Neuron (in vitro differentiated cells): Measurements from ENCODE around the gene HDGFL1.

Experiments
- H2AFZ ChIP-seq: one replicate; pipeline ENCODE4 v1.6.1; 2013; ENCODE audit warnings: low read depth, mild to moderate bottlenecking, inconsistent platforms, low read length, moderate library complexity
- H3K27me3 ChIP-seq: one replicate; pipeline ENCODE4 v1.6.1; 2013; ENCODE audit warnings: low read length; ENCODE audit not compliant: insufficient read depth
- H3K36me3 ChIP-seq: one replicate; pipeline ENCODE4 v1.6.1; 2013; ENCODE audit warnings: low read length; ENCODE audit not compliant: insufficient read depth
- H3K4me1 ChIP-seq: one replicate; pipeline ENCODE4 v1.6.1; 2013; ENCODE audit warnings: low read length; ENCODE audit not compliant: insufficient read depth
- H3K4me3 ChIP-seq: 2 replicates; pipeline ENCODE4 v1.5.1; 2013; ENCODE audit warnings: mild to moderate bottlenecking, low read length, moderate library complexity
- H3K9me3 ChIP-seq: one replicate; pipeline ENCODE4 v1.6.1; 2013; ENCODE audit warnings: low read length

HDGFL1 gene

DNA sequence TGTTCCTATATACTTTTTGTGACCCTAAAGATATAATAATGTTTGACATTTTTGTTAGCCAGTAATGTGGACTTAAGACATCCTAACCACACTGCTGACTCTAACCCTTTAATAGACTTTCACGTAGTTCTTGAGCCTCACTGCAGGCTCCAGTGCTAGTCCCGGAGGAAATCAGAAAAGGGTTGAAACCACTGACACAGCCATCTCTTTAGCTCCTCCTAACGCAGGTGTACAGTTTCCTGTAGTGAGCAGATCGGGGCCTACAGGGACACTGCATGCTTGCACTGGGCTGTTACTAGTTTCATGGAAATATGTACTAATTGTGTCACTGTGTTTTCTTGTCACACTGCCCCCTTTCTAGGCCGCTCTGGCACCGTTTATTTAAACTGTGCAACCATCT lies 512 bp upstream of the HDGFL1 start:
- peaks cover under 1% of the 10 kb centered on the region for H3K4me1 ChIP-seq
- no peaks in the 10 kb centered on the region for H3K27me3 ChIP-seq
- no peaks in the 10 kb centered on the region for H3K9me3 ChIP-seq
- H3K36me3 ChIP-seq, result no peaks in the 10 kb centered on the region
- H2AFZ ChIP-seq, result no peak overlapping the region
- no peak overlapping the region for H3K4me3 ChIP-seq

DNA sequence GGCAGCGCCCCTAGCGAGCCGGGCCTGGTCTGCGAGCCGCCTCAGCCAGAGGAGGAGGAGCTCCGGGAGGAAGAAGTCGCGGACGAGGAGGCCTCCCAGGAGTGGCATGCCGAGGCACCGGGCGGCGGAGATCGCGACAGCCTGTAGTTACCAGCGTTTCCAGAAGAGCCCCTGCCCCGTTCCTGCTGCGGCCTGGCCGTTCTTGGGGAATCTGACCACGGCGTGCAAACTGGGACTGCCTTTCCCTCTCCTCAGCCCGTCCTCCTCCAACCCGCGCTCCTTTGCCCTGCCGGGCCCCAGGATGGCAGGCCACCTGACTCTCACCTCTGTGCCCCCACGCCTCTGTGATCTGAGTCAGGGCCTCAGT lies 802 bp downstream of the HDGFL1 start:
- H3K9me3 ChIP-seq, result no peaks in the 10 kb centered on the region

DNA sequence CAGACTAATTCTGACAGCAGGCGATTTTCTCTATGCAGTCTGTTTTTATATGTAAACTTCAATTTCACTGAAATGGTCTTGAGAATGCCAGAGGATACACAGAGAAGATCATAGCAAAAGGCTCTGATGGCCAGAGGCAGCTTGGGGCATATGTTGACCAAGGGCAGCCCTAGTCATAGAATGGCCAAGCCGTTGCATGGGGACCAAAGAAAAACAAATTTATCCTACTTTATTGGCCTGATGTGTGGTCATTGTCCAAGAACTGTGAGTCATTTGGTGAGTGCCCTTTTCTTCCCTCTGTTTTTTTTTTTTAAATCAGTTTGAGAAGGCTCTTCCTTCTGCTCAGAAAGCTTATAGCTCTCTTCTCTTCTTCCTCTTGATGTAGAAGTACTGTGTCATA lies 5.8 kb downstream of the HDGFL1 start:
- no peaks in the 10 kb centered on the region for H3K36me3 ChIP-seq
- H3K9me3 ChIP-seq, result no peaks in the 10 kb centered on the region
- H2AFZ ChIP-seq, result no peak overlapping the region
- H3K4me3 ChIP-seq, result no peak overlapping the region
- H3K27me3 ChIP-seq, result no peaks in the 10 kb centered on the region
- peaks cover 15% of the 10 kb centered on the region for H3K4me1 ChIP-seq

More for the DNA sequence above, 802 bp downstream of the HDGFL1 start:
- Histone ChIP-seq H3K4me1 (peaks cover 7% of the 10 kb centered on the region), H2AFZ (no peak overlapping the region), H3K4me3 (no peak overlapping the region), H3K36me3 (no peaks in the 10 kb centered on the region), H3K27me3 (no peaks in the 10 kb centered on the region)

DNA sequence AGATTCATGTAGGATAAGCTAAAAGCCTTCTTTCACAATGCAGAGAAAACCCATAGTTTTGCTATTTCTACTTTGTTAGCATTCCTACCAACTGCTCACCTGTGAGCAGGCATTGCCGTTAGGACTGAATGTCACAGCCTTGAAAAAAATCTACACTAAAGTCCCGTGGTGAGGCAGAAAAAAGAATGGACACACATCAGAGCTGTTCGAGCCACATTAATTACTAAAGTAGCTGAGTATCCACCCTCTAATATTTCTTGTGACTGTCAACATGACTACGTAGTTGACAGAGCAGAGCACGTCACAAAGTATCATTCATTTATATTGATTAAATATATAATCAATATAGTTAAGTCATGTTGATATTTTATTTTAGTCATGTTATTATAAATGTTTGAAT lies 10.1 kb downstream of the HDGFL1 start:
- Histone ChIP-seq H3K4me3 (no peak overlapping the region), H3K4me1 (peaks cover 33% of the 10 kb centered on the region), H2AFZ (no peak overlapping the region), H3K9me3 (no peaks in the 10 kb centered on the region), H3K27me3 (no peaks in the 10 kb centered on the region), H3K36me3 (no peaks in the 10 kb centered on the region)

DNA sequence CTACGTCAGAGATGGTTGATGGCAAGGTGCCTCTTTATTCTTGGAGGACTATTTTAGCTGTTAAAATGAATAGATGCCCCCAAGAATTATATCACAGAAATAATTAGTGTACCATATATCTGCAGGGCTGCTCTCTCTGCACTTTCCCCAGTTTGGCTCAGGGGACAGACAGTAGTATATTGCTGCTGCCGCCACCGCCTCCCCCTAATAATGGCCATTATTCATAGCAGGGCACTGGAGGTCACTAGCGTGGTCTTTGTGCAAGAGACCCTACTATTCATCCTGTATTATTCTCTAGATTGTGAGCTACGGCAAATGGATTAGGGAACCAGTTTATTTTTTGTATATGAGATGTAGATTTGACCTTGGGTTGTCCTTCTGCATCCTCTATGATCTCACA lies 11.0 kb downstream of the HDGFL1 start:
- H2AFZ ChIP-seq, result no peak overlapping the region
- no peak overlapping the region for H3K4me3 ChIP-seq
- H3K4me1 ChIP-seq, result peaks cover 41% of the 10 kb centered on the region
- H3K36me3 ChIP-seq, result no peaks in the 10 kb centered on the region
- no peaks in the 10 kb centered on the region for H3K9me3 ChIP-seq
- H3K27me3 ChIP-seq, result no peaks in the 10 kb centered on the region

DNA sequence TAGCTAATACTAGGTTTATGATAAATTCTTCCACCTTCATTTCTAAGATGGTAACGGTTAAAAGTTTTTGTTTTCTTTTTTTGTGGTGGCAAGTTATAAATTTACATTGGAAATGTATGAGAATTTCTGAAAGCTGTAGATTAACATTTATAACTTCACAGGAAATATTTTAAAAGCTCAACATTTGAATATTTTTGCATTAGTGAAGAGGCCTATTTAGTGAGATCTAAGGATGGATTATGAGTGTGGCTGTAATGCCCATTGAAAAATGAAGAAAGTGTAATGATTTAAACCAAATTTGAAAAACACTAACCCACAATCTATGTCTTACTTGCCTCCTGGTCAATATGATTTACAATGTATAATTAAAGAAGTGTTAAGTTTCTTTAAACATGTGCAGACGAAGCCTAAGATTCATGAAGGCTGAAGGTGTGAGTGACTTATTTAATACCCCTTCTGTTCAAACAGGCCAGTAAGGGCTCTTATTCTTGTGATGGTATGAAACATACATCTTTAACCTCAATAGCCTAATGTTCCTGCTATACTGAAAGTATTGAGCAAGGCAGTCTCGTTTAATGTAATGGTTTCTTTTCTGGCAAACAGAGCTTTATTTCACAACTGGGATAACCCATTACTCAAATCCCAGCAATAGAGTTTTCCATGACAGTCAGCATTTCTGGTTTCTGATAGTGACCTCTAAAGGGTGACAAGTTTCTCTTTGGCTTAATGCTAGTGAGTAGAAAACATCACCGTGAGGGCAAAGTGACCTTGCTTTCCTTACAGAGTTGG lies 13.2 kb downstream of the HDGFL1 start:
- no peak overlapping the region for H3K4me3 ChIP-seq
- H3K9me3 ChIP-seq, result no peaks in the 10 kb centered on the region
- H3K27me3 ChIP-seq, result no peaks in the 10 kb centered on the region
- H3K4me1 ChIP-seq, result peaks cover 47% of the 10 kb centered on the region
- no peak overlapping the region for H2AFZ ChIP-seq
- no peaks in the 10 kb centered on the region for H3K36me3 ChIP-seq

DNA sequence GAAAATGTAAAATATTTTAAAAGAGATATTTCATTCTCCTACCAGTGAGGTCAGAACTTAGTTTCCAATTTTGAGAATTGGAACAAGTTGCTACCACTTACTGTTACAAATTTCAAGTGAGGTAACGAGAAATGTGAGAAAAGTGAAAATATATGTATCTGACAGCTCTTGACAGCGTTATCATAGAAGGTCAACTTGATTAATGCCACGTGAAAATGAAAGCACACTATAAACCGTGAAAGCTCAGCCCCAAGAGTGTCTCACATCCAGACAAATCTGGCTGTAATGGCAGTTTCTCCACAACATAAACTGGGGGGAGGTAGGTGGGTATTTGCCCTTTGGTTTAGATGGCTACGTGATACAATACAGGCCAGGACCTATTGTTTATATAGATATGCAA lies 13.9 kb downstream of the HDGFL1 start:
- no peak overlapping the region for H3K4me3 ChIP-seq
- no peaks in the 10 kb centered on the region for H3K9me3 ChIP-seq
- no peak overlapping the region for H2AFZ ChIP-seq
- no peaks in the 10 kb centered on the region for H3K27me3 ChIP-seq
- peaks cover 47% of the 10 kb centered on the region for H3K4me1 ChIP-seq
- no peaks in the 10 kb centered on the region for H3K36me3 ChIP-seq

DNA sequence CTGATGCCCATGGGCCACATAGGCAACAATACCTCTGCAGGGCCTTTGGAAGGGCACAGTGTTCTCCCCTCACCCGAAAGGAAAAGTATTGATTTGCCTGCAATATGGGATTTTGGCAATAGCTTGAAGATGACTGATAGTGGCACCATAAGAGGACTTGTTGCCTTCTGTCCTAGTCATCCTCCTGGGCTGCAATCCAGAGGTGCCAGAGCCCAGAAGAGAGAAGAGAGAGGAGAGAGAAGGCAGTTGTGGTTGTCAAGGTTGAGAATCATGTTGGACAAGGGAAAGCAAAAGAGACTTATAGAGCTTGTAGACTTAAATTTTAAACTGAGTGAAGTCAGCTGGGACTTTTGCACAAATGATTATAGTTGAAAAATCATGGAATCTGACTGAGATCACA lies 14.6 kb downstream of the HDGFL1 start:
- H3K27me3 ChIP-seq, result no peaks in the 10 kb centered on the region
- no peaks in the 10 kb centered on the region for H3K9me3 ChIP-seq
- no peaks in the 10 kb centered on the region for H3K36me3 ChIP-seq
- H3K4me1 ChIP-seq, result peaks cover 47% of the 10 kb centered on the region
- no peak overlapping the region for H2AFZ ChIP-seq
- H3K4me3 ChIP-seq, result no peak overlapping the region

DNA sequence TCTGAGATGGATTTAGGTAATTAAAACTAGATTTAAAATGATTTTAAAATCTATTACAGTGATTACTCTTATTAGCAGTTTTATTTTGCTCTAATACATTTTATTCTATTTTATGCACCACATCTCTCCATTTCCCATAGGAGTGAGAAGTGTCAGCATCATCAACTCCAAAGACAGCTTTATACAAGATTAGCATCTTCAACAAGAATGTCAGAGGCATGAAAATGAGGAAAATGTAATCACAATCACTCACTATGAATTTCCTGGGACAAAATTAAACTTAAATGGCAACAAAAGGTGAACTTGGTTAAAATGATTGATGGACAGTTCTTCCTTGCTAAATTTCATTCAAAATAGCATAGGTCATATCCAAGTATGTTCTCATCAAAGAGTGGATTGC lies 19.8 kb downstream of the HDGFL1 start:
- Histone ChIP-seq H3K4me3 (no peak overlapping the region), H3K27me3 (no peaks in the 10 kb centered on the region), H3K9me3 (no peaks in the 10 kb centered on the region)

DNA sequence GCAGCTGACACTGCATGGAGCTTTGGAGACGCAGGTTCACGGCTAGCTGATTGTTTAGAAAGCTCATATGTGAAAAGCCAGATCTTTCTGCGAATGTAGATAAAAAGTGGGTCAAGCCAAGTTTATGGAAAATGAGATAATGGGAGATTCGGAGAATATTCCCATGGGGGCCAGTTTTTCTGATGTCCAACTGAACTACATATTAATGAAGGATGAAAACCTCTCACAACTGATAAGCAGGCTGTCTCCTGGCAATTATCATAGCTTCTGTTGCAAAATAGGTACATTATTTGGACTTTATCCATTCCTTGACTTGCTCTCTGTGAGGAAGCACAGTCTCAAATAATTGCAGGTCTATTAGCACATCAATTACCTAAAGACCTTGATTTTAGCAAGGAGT lies 21.1 kb downstream of the HDGFL1 start:
- Histone ChIP-seq H3K9me3 (no peaks in the 10 kb centered on the region), H2AFZ (no peak overlapping the region), H3K4me1 (peaks cover 5% of the 10 kb centered on the region), H3K4me3 (no peak overlapping the region), H3K36me3 (no peaks in the 10 kb centered on the region), H3K27me3 (no peaks in the 10 kb centered on the region)

More for the DNA sequence above, 19.8 kb downstream of the HDGFL1 start:
- Histone ChIP-seq H2AFZ (no peak overlapping the region), H3K4me1 (peaks cover 17% of the 10 kb centered on the region), H3K36me3 (no peaks in the 10 kb centered on the region)

DNA sequence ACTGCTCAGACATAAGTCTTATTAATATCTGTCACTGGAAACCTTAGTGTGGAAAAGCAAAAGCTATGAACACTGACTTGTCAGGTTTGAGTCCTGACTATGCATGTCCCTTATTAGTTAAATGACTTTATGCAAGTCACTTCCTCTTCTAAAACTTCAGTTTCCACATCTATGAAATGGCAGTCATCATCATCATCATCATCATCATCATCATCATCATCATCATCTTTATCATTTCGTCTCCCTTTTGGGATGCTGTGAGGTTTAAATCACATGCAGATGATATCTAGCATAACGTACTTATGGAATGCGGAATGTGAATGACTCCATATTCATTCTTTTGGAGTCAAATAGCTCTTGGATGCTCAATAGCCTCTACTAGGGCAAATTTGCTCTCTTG lies 24.5 kb downstream of the HDGFL1 start:
- no peak overlapping the region for H3K4me3 ChIP-seq
- H3K36me3 ChIP-seq, result no peaks in the 10 kb centered on the region
- H2AFZ ChIP-seq, result no peak overlapping the region
- H3K9me3 ChIP-seq, result no peaks in the 10 kb centered on the region
- no peaks in the 10 kb centered on the region for H3K27me3 ChIP-seq
- no peaks in the 10 kb centered on the region for H3K4me1 ChIP-seq

DNA sequence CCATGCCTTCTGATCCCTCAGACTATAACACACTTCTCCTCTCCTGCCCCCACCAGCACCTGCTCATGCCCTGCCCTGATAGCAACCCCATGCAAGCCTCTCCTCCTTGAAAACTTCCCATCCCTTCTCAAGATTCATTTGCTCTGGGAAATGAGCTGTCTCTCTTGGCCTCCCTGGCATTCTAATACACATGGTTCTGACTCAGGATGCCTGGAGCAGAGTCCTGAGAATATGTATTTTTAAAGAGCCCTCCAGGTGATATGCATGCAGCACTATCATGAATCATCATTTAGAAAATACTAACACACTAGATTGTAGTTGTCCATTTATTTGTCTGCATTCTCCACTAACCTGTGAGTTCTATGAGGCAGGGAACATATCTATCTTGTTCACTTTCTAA lies 26.6 kb downstream of the HDGFL1 start:
- Histone ChIP-seq H3K4me1 (no peaks in the 10 kb centered on the region), H3K9me3 (no peaks in the 10 kb centered on the region), H2AFZ (no peak overlapping the region), H3K4me3 (no peak overlapping the region), H3K27me3 (no peaks in the 10 kb centered on the region), H3K36me3 (no peaks in the 10 kb centered on the region)

DNA sequence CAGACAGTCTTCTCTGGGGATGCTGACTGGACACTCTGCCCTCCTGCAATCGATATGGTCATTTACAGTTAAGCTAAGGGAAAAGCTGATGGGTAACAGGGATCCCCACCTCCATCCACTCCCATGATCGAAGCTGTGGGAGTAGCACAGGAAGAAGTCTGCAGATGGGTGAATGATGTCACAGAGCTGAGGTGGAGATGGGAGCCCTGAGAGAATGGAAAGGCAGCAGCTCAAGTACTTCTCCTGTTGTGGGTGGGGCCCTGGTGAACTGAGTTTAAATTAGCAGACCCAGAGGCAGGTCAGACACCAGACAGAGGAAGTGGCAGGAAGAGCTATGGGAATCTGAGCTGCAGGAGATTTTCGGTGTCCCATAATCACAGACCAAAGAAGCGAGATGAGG lies 29.0 kb downstream of the HDGFL1 start:
- no peak overlapping the region for H2AFZ ChIP-seq
- no peaks in the 10 kb centered on the region for H3K4me1 ChIP-seq
- no peaks in the 10 kb centered on the region for H3K36me3 ChIP-seq
- no peaks in the 10 kb centered on the region for H3K27me3 ChIP-seq
- peaks cover 2% of the 10 kb centered on the region for H3K9me3 ChIP-seq
- no peak overlapping the region for H3K4me3 ChIP-seq

DNA sequence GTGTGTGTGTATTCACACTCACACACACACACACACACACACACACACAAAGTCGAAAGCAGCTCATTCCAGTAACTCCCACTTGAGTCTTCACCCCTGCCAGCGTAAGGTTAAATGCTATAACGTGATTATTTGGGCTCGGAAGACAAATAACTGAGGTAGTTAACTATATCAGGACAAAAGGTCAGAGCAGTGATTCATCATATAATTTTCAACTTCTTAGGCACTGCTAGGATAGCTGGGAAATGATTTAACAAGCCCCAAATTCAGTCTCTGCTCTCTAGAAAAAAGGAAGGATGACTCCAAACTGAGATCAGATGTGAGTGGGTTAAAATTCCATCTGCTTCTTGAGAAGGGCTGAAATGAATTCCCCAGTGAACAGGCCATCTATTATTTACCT lies 30.7 kb downstream of the HDGFL1 start:
- Histone ChIP-seq H3K9me3 (peaks cover 2% of the 10 kb centered on the region), H3K4me3 (no peak overlapping the region), H3K4me1 (no peaks in the 10 kb centered on the region), H3K36me3 (no peaks in the 10 kb centered on the region), H3K27me3 (no peaks in the 10 kb centered on the region), H2AFZ (no peak overlapping the region)
